ACC112 (cell line): ENCODE data around the gene DDX24.

Experiments used
- H2AFZ ChIP-seq: fragments of 200-600 bp; sonication (generic); one replicate; pipeline ENCODE4 v1.6.0; 2017; ENCODE audit warnings: antibody characterized with exemption, low read length; ENCODE audit not compliant: unreplicated experiment
- H3K27ac ChIP-seq: fragments of 200-600 bp; sonication (generic); 2 replicates; pipeline ENCODE4 v1.5.1; 2014; ENCODE audit warnings: low read depth, mild to moderate bottlenecking, antibody characterized with exemption, low read length, moderate library complexity
- H3K27me3 ChIP-seq: fragments of 200-600 bp; sonication (generic); 2 replicates; pipeline ENCODE4 v1.6.1; 2014; ENCODE audit warnings: mild to moderate bottlenecking, antibody characterized with exemption, low read length, moderate library complexity, mixed read lengths; ENCODE audit not compliant: insufficient read depth
- H3K36me3 ChIP-seq: fragments of 200-600 bp; sonication (generic); 2 replicates; pipeline ENCODE4 v1.6.1; 2016; ENCODE audit warnings: mild to moderate bottlenecking, antibody characterized with exemption, low read length, moderate library complexity, mixed read lengths; ENCODE audit not compliant: insufficient read depth
- H3K4me1 ChIP-seq: fragments of 200-600 bp; sonication (generic); one replicate; pipeline ENCODE4 v1.6.1; 2016; ENCODE audit warnings: low read length, mixed read lengths; ENCODE audit not compliant: insufficient read depth, unreplicated experiment, control insufficient read depth
- H3K4me3 ChIP-seq: fragments of 200-600 bp; sonication (generic); 2 replicates; pipeline ENCODE4 v1.5.1; 2014; ENCODE audit warnings: mild to moderate bottlenecking, low read depth, low read length
- H3K79me2 ChIP-seq: fragments of 200-600 bp; sonication (generic); one replicate; pipeline ENCODE4 v1.6.0; 2016; ENCODE audit warnings: low read length; ENCODE audit not compliant: control insufficient read depth, unreplicated experiment, insufficient read depth

DDX24 gene

GRCh38 chr14:94048691-94049624 is 32.0 kb downstream of the DDX24 start:
- Histone ChIP-seq H3K36me3 (peaks cover 41% of the 10 kb centered on the region), H3K27me3 (no peaks in the 10 kb centered on the region), H2AFZ (no peak overlapping the region), H3K27ac (no peak overlapping the region), H3K79me2 (no peaks in the 10 kb centered on the region), H3K4me1 (no peaks in the 10 kb centered on the region), H3K4me3 (no peak overlapping the region)

- Histone ChIP-seq H3K36me3 (peaks cover 35% of the 10 kb centered on the region), H3K79me2 (no peaks in the 10 kb centered on the region), H2AFZ (no peak overlapping the region), H3K4me1 (peaks cover 9% of the 10 kb centered on the region), H3K27ac (no peak overlapping the region), H3K4me3 (no peak overlapping the region), H3K27me3 (no peaks in the 10 kb centered on the region)
Observed at GRCh38 chr14:94047581-94047980, 33.4 kb downstream of the DDX24 start.

GRCh38 chr14:94046696-94047250 is 34.2 kb downstream of the DDX24 start:
- Histone ChIP-seq H3K4me3 (no peak overlapping the region), H3K79me2 (no peaks in the 10 kb centered on the region), H3K4me1 (peaks cover 11% of the 10 kb centered on the region), H3K27me3 (no peaks in the 10 kb centered on the region), H3K27ac (no peak overlapping the region), H2AFZ (no peak overlapping the region), H3K36me3 (peaks cover 28% of the 10 kb centered on the region)

- Histone ChIP-seq H3K79me2 (no peaks in the 10 kb centered on the region), H2AFZ (no peak overlapping the region), H3K27ac (no peak overlapping the region), H3K27me3 (no peaks in the 10 kb centered on the region), H3K4me1 (peaks cover 15% of the 10 kb centered on the region), H3K36me3 (peaks cover 23% of the 10 kb centered on the region), H3K4me3 (no peak overlapping the region)
Observed at GRCh38 chr14:94045563-94046345, 35.2 kb downstream of the DDX24 start.

- H3K36me3 ChIP-seq = peaks cover 17% of the 10 kb centered on the region
- H3K27ac ChIP-seq = no peak overlapping the region
- peaks cover 15% of the 10 kb centered on the region for H3K4me1 ChIP-seq
- no peak overlapping the region for H3K4me3 ChIP-seq
- H2AFZ ChIP-seq = no peak overlapping the region
- H3K27me3 ChIP-seq = no peaks in the 10 kb centered on the region
- H3K79me2 ChIP-seq = no peaks in the 10 kb centered on the region
Observed at GRCh38 chr14:94045101-94045500, 35.9 kb downstream of the DDX24 start.

GRCh38 chr14:94044476-94045091 is 36.4 kb downstream of the DDX24 start:
- Histone ChIP-seq H3K4me3 (no peak overlapping the region), H3K4me1 (peaks cover 15% of the 10 kb centered on the region), H2AFZ (no peak overlapping the region), H3K79me2 (no peaks in the 10 kb centered on the region), H3K36me3 (peaks cover 13% of the 10 kb centered on the region; the same call in 1 of the 2 replicates), H3K27ac (no peak overlapping the region), H3K27me3 (no peaks in the 10 kb centered on the region)

GRCh38 chr14:94043756-94044475 is 37.1 kb downstream of the DDX24 start:
- Histone ChIP-seq H3K4me3 (no peak overlapping the region), H3K27ac (no peak overlapping the region), H3K4me1 (peaks cover 15% of the 10 kb centered on the region), H3K27me3 (no peaks in the 10 kb centered on the region), H2AFZ (no peak overlapping the region), H3K79me2 (no peaks in the 10 kb centered on the region), H3K36me3 (peaks cover 8% of the 10 kb centered on the region; the same call in 1 of the 2 replicates)

GRCh38 chr14:94043111-94043755 is 37.8 kb downstream of the DDX24 start:
- Histone ChIP-seq H3K36me3 (peaks cover 3% of the 10 kb centered on the region; the same call in 1 of the 2 replicates), H3K4me3 (no peak overlapping the region), H3K27me3 (no peaks in the 10 kb centered on the region), H2AFZ (no peak overlapping the region), H3K4me1 (peaks cover 15% of the 10 kb centered on the region), H3K79me2 (no peaks in the 10 kb centered on the region), H3K27ac (no peak overlapping the region)

- Histone ChIP-seq H3K27ac (no peak overlapping the region), H3K27me3 (no peaks in the 10 kb centered on the region), H2AFZ (no peak overlapping the region), H3K79me2 (no peaks in the 10 kb centered on the region), H3K36me3 (no peaks in the 10 kb centered on the region), H3K4me1 (peaks cover 15% of the 10 kb centered on the region), H3K4me3 (no peak overlapping the region)
Observed at GRCh38 chr14:94042433-94043091, 38.4 kb downstream of the DDX24 start.
